Duodenal mucosa (tissue), 2 donors: Measurements from ENCODE around the gene DTHD1.

Source experiments
- H3K27ac ChIP-seq: one replicate; pipeline ENCODE4 v1.7.0; 2013; ENCODE audit warnings: low read depth, low read length
- H3K27me3 ChIP-seq, 2 donors: one replicate each; pipeline ENCODE4 v1.7.0; 2013; ENCODE audit warnings: low read length in 2 of 2, control low read depth in 1 of 2; ENCODE audit not compliant: insufficient read depth in 2 of 2, control insufficient read depth in 1 of 2
- H3K36me3 ChIP-seq, 2 donors: one replicate each; pipeline ENCODE4 v1.7.0; 2013; ENCODE audit warnings: low read length in 2 of 2, control low read depth in 1 of 2; ENCODE audit not compliant: insufficient read depth in 2 of 2, control insufficient read depth in 1 of 2
- H3K4me1 ChIP-seq, 2 donors: one replicate each; pipeline ENCODE4 v1.7.0; 2013; ENCODE audit warnings: low read length in 2 of 2, control low read depth in 1 of 2; ENCODE audit not compliant: insufficient read depth in 2 of 2, control insufficient read depth in 1 of 2
- H3K4me3 ChIP-seq, 2 donors: one replicate each; pipeline ENCODE4 v1.7.0; 2013; ENCODE audit warnings: low read length in 2 of 2, low read depth in 1 of 2
- H3K9ac ChIP-seq, 2 donors: one replicate each; pipeline ENCODE4 v1.7.0; 2013; ENCODE audit warnings: low read length in 2 of 2, low read depth in 1 of 2
- H3K9me3 ChIP-seq, 2 donors: one replicate each; pipeline ENCODE4 v1.7.0; 2013; ENCODE audit warnings: low read length in 2 of 2, control low read depth in 1 of 2; ENCODE audit not compliant: control insufficient read depth in 1 of 2

Gene DTHD1

DNA sequence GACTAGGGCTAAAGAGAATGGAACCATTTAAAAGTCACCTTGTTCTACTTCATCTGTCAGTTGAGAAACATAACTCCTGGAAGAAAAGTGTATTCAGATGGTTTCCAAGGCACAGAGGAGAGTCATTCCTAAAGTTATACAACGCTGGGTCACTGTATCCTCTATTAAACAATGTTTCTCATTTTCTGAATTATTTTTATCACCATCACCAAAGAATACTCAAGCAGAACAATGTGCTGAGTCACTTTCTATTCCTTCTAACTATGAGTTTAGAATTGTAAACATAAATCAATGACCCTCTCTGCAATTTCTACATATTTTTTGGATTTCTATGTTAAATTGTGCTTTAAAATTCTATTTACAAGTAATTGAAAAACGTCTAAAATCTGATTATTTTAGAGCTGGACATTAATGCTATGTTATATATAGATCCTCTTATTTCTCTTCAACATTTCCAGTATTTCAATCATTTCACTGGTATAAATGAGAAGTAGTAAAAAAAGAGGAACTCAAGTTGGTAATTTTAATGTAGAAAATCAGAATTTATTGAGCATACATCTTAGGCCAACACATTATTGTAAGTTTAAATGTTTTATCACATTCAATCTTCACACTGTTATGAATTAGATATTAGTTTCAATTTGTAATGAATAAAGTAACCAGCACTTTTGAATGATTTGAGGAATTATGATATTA, 7.5 kb downstream of the DTHD1 start:
- H3K9ac ChIP-seq: no peak overlapping the region
- peaks cover 10 to 21% of the 10 kb centered on the region in 2 donors for H3K4me1 ChIP-seq
- H3K9me3 ChIP-seq: no peaks in the 10 kb centered on the region
- no peak overlapping the region for H3K4me3 ChIP-seq
- H3K36me3 ChIP-seq: no peaks in the 10 kb centered on the region
- H3K27me3 ChIP-seq: no peaks in the 10 kb centered on the region
- no peak overlapping the region for H3K27ac ChIP-seq

DNA sequence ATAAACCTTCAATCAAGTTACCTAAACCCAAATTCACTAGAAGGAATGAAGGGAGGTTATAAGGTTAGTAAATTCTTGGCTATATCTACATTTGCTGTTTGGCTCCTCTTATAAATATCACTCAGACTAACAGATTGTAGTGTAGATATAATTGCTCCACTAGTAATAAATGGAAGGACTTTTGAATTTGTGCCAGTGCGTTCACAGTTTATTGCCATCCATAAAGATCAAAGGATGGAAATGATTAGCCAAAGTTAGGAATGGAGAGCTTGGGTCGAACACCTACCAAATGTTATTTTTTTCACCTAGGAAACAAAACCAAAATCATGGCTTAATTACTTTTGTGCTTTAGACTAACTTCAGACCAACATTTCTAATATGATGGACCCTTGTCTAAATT, 9.2 kb downstream of the DTHD1 start:
- H3K36me3 ChIP-seq: no peaks in the 10 kb centered on the region
- no peaks in the 10 kb centered on the region for H3K9me3 ChIP-seq
- no peak overlapping the region for H3K4me3 ChIP-seq
- no peak overlapping the region for H3K9ac ChIP-seq
- H3K27ac ChIP-seq: no peak overlapping the region
- no peaks in the 10 kb centered on the region for H3K27me3 ChIP-seq
- H3K4me1 ChIP-seq: peaks cover 10 to 20% of the 10 kb centered on the region in 2 donors

DNA sequence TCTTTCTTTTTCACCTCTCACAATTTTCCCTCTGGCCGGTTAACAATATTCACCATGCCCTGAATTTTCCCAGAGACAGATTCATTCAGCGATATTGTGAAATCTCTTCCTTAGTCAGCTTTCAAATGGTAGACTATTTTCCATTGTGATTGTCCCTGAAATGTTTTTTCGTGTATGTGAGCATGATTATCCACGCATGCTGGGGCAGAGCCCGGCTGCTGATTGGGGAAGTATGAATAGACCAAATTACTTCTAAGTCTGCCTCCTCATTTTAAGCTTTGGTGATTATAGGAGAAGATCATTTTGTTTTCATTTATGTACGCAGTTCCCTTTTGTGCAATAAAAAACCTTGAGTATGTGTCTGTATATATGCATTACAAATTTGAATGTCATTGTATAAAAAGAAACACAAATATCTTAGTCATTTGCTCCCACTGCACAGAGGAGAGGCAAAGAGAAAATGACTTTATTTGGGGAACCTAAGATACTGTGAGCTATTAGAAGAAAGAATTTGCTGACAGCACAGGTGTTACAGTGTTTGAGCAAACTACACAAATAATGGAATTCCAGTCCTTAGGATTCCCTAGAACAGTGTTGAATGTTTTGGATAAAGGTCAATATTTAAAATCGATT, 11.3 kb downstream of the DTHD1 start:
- Histone ChIP-seq H3K36me3 (no peaks in the 10 kb centered on the region), H3K4me3 (no peak overlapping the region), H3K27me3 (no peaks in the 10 kb centered on the region), H3K27ac (no peak overlapping the region), H3K9ac (no peak overlapping the region), H3K4me1 (peaks cover 10 to 11% of the 10 kb centered on the region in 2 donors), H3K9me3 (no peaks in the 10 kb centered on the region)

DNA sequence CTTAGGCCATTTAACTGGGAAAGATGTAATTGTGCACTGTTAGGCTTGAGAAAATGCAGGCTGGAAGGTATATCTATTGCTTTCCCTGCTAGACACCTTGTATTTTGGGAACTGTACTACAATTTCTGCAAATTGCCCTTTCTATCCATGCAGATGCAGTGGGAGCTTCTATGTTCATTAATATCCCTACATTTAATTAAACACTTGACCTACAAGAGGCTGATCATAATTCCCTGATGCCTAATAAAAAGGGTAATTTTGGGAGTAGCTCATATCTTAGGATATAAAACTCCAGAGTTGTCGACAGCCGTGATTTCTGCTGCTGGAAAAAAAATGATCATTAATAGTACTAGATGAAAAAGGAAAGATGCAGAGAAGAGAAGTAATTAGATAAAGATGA, 19.7 kb downstream of the DTHD1 start:
- Histone ChIP-seq H3K4me3 (no peak overlapping the region), H3K4me1 (no peaks in the 10 kb centered on the region)

DNA sequence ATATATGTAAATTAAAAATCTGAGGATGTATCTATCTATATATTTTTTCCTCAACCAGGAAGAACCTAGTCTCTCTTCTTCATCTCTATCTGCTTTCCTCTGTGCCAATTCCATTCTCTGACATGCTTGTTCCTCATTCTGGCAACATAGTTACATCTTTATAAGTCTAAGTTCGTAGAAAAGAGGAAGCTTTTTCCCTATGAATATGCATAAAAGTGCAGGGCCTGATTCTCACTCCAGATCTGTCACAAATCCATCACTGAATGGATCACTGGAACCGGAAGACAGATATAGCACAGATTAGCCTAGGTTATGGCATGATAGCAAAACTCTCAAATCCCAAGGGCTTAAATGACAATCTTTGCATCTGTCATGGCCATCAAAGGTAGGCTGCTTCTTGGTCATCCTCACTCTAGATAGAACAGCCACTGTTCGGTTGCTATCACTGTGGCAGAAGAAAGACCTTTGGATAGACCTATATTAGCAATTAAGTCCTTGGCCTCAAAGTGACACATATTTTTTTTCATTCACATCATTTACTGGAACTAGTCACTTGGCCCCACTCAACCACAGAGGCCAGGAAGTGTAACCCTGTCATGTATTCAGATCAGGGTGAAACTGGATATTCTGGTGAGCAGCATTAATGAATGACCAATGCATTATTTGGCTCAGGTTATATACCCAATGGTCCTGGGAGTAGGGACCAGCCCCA, 22.2 kb downstream of the DTHD1 start:
- no peak overlapping the region for H3K9ac ChIP-seq
- H3K4me1 ChIP-seq: no peaks in the 10 kb centered on the region
- H3K27me3 ChIP-seq: no peaks in the 10 kb centered on the region
- H3K9me3 ChIP-seq: no peaks in the 10 kb centered on the region
- no peak overlapping the region for H3K27ac ChIP-seq
- no peaks in the 10 kb centered on the region for H3K36me3 ChIP-seq
- no peak overlapping the region for H3K4me3 ChIP-seq

More for the DNA sequence above, 19.7 kb downstream of the DTHD1 start:
- Histone ChIP-seq H3K27me3 (no peaks in the 10 kb centered on the region), H3K27ac (no peak overlapping the region), H3K9me3 (no peaks in the 10 kb centered on the region), H3K36me3 (no peaks in the 10 kb centered on the region), H3K9ac (no peak overlapping the region)

DNA sequence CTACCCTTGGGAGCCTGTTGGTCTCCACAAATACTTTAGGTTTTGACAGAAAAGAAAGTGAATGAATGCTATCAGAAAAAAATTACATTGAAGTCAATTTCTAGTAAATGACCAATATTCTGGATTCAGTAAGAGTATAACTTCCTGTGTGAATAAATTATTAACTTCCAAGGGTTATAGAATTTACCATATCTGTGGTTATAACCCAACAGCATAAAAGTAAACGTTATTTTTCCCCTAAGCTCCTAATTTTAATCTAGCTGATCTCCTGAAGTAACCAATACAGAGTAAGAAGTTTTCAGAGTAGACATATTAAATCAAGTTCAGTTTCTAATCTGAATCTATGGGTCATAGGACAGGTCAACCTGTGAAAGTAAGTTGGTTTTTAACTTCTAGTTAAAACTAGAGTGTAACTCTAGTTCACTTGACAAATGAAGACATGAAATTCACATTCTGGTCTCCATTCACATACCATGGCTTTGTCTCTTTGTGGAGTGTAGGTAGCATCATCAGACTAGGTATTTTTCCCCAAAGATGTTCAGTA, 22.8 kb downstream of the DTHD1 start:
- no peak overlapping the region for H3K27ac ChIP-seq
- H3K4me3 ChIP-seq: no peak overlapping the region
- no peaks in the 10 kb centered on the region for H3K27me3 ChIP-seq
- no peaks in the 10 kb centered on the region for H3K9me3 ChIP-seq
- no peaks in the 10 kb centered on the region for H3K36me3 ChIP-seq
- H3K4me1 ChIP-seq: no peaks in the 10 kb centered on the region
- no peak overlapping the region for H3K9ac ChIP-seq

DNA sequence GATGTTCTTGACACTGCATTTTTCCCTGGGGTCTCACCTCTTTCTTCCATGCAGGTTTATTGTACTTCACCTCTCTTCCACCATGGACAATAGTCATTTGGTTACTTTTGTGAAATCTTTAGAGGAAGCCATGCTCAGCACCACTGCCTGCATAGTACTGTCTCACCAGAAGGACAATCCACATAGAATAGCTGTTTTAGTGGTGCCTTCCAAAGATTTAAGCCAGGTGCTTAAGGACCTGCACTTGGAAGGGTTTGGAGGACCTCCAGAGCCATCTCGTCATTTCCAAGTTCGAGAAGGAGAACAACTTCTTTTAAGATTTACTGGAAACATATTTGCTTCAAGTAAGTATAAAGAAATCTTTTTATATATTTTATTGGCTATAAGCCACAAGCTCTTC, 26.7 kb downstream of the DTHD1 start:
- Histone ChIP-seq H3K9me3 (no peaks in the 10 kb centered on the region), H3K4me1 (peaks cover 0 to 6% of the 10 kb centered on the region in 2 donors), H3K4me3 (no peak overlapping the region), H3K9ac (no peak overlapping the region), H3K36me3 (no peaks in the 10 kb centered on the region), H3K27me3 (no peaks in the 10 kb centered on the region), H3K27ac (no peak overlapping the region)

DNA sequence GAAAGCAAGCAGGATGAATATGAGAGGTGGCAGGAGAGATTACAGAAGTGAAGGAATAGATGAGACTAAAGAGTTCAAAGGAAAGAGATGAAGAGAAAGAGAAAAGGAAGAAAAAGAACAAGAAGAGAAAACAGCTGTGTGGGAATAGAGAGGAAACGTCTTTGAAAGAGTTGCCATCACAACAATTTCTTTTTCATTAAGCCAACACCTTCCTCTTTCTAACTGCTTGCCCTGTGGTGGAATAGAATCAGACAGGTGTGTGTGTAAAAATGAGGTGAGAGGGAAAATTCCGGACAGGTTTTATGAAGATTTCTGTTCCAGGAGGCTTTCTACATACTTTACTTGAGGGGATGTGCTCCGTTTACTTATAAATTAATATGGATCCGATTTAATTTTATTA, 28.8 kb downstream of the DTHD1 start:
- Histone ChIP-seq H3K4me3 (no peak overlapping the region), H3K9me3 (no peaks in the 10 kb centered on the region), H3K36me3 (no peaks in the 10 kb centered on the region), H3K27me3 (no peaks in the 10 kb centered on the region), H3K4me1 (peaks cover 0 to 6% of the 10 kb centered on the region in 2 donors), H3K27ac (no peak overlapping the region), H3K9ac (no peak overlapping the region)

DNA sequence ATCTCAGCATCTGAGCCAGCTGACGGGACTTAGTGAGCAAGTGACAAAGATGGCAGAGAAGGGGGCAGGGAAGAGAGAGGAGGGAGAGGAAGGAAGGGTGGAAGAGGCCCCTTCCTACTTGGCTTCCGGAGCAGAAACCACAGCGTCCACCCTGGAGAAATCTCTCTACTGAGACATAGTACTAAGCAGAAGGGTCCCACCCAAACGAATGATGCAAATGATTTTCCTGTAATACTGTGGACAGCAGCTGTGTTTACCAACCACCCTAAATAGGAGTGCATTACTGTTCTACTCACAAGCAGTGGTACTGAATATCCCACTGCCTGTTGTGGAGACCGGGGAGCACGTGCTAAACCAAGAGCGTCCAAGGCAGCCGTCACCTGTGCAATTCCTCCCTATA, 29.4 kb downstream of the DTHD1 start:
- no peaks in the 10 kb centered on the region for H3K36me3 ChIP-seq
- no peak overlapping the region for H3K4me3 ChIP-seq
- H3K27ac ChIP-seq: no peak overlapping the region
- no peaks in the 10 kb centered on the region for H3K27me3 ChIP-seq
- H3K9ac ChIP-seq: no peak overlapping the region
- H3K4me1 ChIP-seq: peaks cover 0 to 6% of the 10 kb centered on the region in 2 donors
- no peaks in the 10 kb centered on the region for H3K9me3 ChIP-seq

DNA sequence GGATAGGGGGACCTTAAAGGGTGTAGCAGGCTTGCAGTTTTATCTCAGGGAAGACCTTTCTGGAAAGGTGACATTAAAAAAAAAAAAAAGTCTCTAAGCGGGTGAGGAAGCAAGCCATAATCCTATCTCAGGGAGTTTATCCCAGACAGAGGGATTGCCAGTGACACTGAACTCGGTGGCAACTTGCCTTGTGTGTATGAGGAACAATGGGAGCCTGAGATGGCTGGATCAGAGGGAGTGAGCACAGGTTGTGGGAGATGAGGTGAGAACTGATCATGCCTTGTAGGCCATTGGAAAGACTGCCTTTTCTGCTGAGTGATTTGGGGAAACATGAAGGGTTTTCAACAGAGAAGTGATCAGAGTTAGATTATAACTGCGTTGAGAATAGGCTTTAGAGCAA, 31.1 kb downstream of the DTHD1 start:
- H3K27ac ChIP-seq: no peak overlapping the region
- H3K36me3 ChIP-seq: no peaks in the 10 kb centered on the region
- H3K4me3 ChIP-seq: no peak overlapping the region
- H3K9ac ChIP-seq: no peak overlapping the region
- peaks cover 0 to 6% of the 10 kb centered on the region in 2 donors for H3K4me1 ChIP-seq
- no peaks in the 10 kb centered on the region for H3K27me3 ChIP-seq
- H3K9me3 ChIP-seq: no peaks in the 10 kb centered on the region
